HepG2 (cell line): ENCODE data around the gene SLC22A13. TPM values are rescaled to one million over a fixed set of nuclear protein-coding genes. Genes with fewer than 3 reads are reported as not detected.

Experiments
- ATAC-seq: fragments of 200-7000 bp; cut with Tn5 transposase; 3 replicates; pipeline ENCODE4 v1.9.1; 2020; ENCODE audit warnings: mild to moderate bottlenecking, moderate library complexity
- BruUV-seq: library from RNA; stranded (reverse); fragments of 400-500 nt; replicated peaks from 2 replicates; lab custom pipeline; 2021; lab: Mats Ljungman, UMichigan
- CTCF ChIA-PET: fragments of 300-600 bp; formaldehyde crosslinking; extraction: SDS; loops from one replicate; lab custom pipeline; 2021; ENCODE audit warnings: low total read pairs, inconsistent platforms, low intra/inter-chr PET ratio; lab: Yijun Ruan, JAX
- POLR2A ChIA-PET: fragments of 350-600 bp; sonication (Branson Sonifier 250); formaldehyde crosslinking; loops from one replicate; lab custom pipeline; 2020; ENCODE audit warnings: antibody characterized with exemption, inconsistent platforms; lab: Yijun Ruan, JAX
- DNase-seq: peaks from one replicate; pipeline ENCODE4 v3.0.0-alpha.2; 2015; ENCODE audit warnings: low spot score
- FAIRE-seq: peaks from 3 replicates; lab custom pipeline; 2011; peaks lifted over from hg19 to GRCh38; lab: Jason Lieb, UNC
- H2AFZ ChIP-seq: one replicate; pipeline ENCODE4 v1.6.1; 2011; ENCODE audit warnings: low read length, inconsistent platforms
- H3K27ac ChIP-seq: fragments of 300-600 bp; 3 replicates; pipeline ENCODE4 v1.8.0; 2011; ENCODE audit warnings: mixed run types, mild to moderate bottlenecking, mixed read lengths, low read length, inconsistent platforms; ENCODE audit not compliant: insufficient read depth; ENCODE audit errors: extremely low read length
- H3K27me3 ChIP-seq, 2 experiments: fragments of 200-600 bp in 1 of 2; 2 replicates in 1 of 2; 3 replicates in 1 of 2; pipeline versions ENCODE4 v1.6.0 to v1.8.0; 2011; ENCODE audit warnings: low read length in 2 of 2, mild to moderate bottlenecking in 2 of 2, moderate library complexity in 2 of 2, inconsistent platforms in 1 of 2; ENCODE audit not compliant: insufficient read depth in 2 of 2, control insufficient read depth in 1 of 2
- H3K36me3 ChIP-seq, 2 experiments: fragments of 200-600 bp in 1 of 2; replicated peaks in 1 of 2; 2 replicates in 1 of 2; 3 replicates in 1 of 2; pipeline versions ENCODE4 v1.5.1 to v1.8.0; 2011; ENCODE audit warnings: low read length in 2 of 2, inconsistent platforms in 1 of 2; ENCODE audit not compliant: insufficient read depth in 2 of 2, control insufficient read depth in 1 of 2
- H3K4me1 ChIP-seq: 2 replicates; pipeline ENCODE4 v1.5.1; 2012; ENCODE audit warnings: low read length, inconsistent platforms; ENCODE audit not compliant: insufficient read depth
- H3K4me2 ChIP-seq: 2 replicates; pipeline ENCODE4 v1.6.0; 2011; ENCODE audit warnings: low read depth, low read length, inconsistent platforms
- H3K4me3 ChIP-seq, 3 experiments: fragments of 200-600 bp in 1 of 3; sonication (generic), shearing (Covaris generic) in 1 of 3; replicated peaks in 1 of 3; 2 replicates each; pipeline ENCODE4 v1.5.1; 2011 to 2016; ENCODE audit warnings: low read length in 3 of 3, inconsistent platforms in 2 of 3, low read depth in 2 of 3, mild to moderate bottlenecking in 2 of 3, control low read depth in 1 of 3, mixed read lengths in 1 of 3; ENCODE audit not compliant: insufficient read depth in 1 of 3
- H3K79me2 ChIP-seq: one replicate; pipeline ENCODE4 v1.6.1; 2011; ENCODE audit warnings: low read length, inconsistent platforms; ENCODE audit not compliant: insufficient read depth
- H3K9ac ChIP-seq: 2 replicates; pipeline ENCODE4 v1.6.0; 2011; ENCODE audit warnings: mild to moderate bottlenecking, low read depth, low read length, inconsistent platforms; ENCODE audit not compliant: insufficient read depth
- H3K9me3 ChIP-seq: 2 replicates; pipeline ENCODE4 v1.5.1; 2012; ENCODE audit warnings: mild to moderate bottlenecking, low read length
- H4K20me1 ChIP-seq: 2 replicates; pipeline ENCODE4 v1.6.0; 2011; ENCODE audit warnings: inconsistent platforms, mild to moderate bottlenecking, low read length, moderate library complexity; ENCODE audit not compliant: insufficient read depth
- ASH2L ChIP-seq: fragments of 300-600, 200-600 bp; sonication (generic); IDR thresholded peaks from 2 replicates; pipeline ENCODE4 v1.7.0; 2017; ENCODE audit warnings: low read depth, mild to moderate bottlenecking, moderate library complexity, mixed read lengths, low read length; ENCODE audit not compliant: insufficient read length
- MTF1 ChIP-seq: sonication (generic); formaldehyde crosslinking; IDR thresholded peaks from 2 replicates; pipeline ENCODE4 v1.5.0; 2020; ENCODE audit warnings: missing genetic modification reagents
- NFE2L1 ChIP-seq: sonication (generic); formaldehyde crosslinking; IDR thresholded peaks from 2 replicates; pipeline ENCODE4 v1.4.0; 2020; ENCODE audit warnings: missing genetic modification reagents, mild to moderate bottlenecking, borderline replicate concordance
- ZFP36 ChIP-seq: fragments of 150-350 bp; IDR thresholded peaks from 2 replicates; pipeline ENCODE4 v1.6.1; 2018; ENCODE audit warnings: borderline replicate concordance, low read length, low read depth; ENCODE audit not compliant: partially characterized antibody
- ZNF138 ChIP-seq: sonication (generic); formaldehyde crosslinking; IDR thresholded peaks from 2 replicates; pipeline ENCODE4 v1.5.0; 2020; ENCODE audit warnings: mild to moderate bottlenecking, low read depth, missing genetic modification reagents
- ZNF331 ChIP-seq: sonication (generic); formaldehyde crosslinking; IDR thresholded peaks from 2 replicates; pipeline ENCODE4 v1.4.0; 2020; ENCODE audit warnings: missing genetic modification reagents
- ZNF562 ChIP-seq: sonication (generic); formaldehyde crosslinking; IDR thresholded peaks from 2 replicates; pipeline ENCODE4 v1.8.0; 2022; ENCODE audit warnings: missing genetic modification reagents, borderline replicate concordance
- ZNF781 ChIP-seq: sonication (generic); formaldehyde crosslinking; IDR thresholded peaks from 2 replicates; pipeline ENCODE4 v1.5.1; 2020; ENCODE audit warnings: borderline replicate concordance, mild to moderate bottlenecking, missing genetic modification reagents; ENCODE audit errors: not compliant biosample characterization
- ZSCAN30 ChIP-seq: sonication (generic); formaldehyde crosslinking; IDR thresholded peaks from 2 replicates; pipeline ENCODE4 v1.5.0; 2020; ENCODE audit warnings: mild to moderate bottlenecking, missing genetic modification reagents
- WGBS: methylation state at CpG from one replicate; pipeline ENCODE4 v1.1.6; 2017; ENCODE audit warnings: low lambda C conversion rate; 5-methylcytosine and 5-hydroxymethylcytosine counted together
- in situ Hi-C: cut with HindIII; loops from 2 replicates; pipeline ENCODE4 v1.10.0; 2017; ENCODE audit warnings: low pct_unique_long_range_greater_than_20kb; ENCODE audit not compliant: extremely low pct_ligation_motif_present
- intact Hi-C: fragments of 100-400 bp; cut with micrococcal nuclease; formaldehyde crosslinking; loops from one replicate; pipeline ENCODE4 v1.10.0; 2022; ENCODE audit not compliant: unreplicated experiment
- polyA plus RNA-seq, 8 experiments: library from polyadenylated mRNA; depleted of rRNA in 3 of 8; stranded (reverse) in 7 of 8; unstranded in 1 of 8; fragments of >200 nt; fragmentation: Illumina TruSeq in 4 of 8; extraction: Trizol in 4 of 8; gene quantifications; 2 replicates each; pipeline versions ENCODE4 v1.2.1 to v1.2.3, GENCODE V29; 2011 to 2016; ENCODE audit warnings: low read depth in 4 of 8, missing spikeins in 1 of 8, mixed read lengths in 1 of 8; ENCODE audit not compliant: insufficient read depth in 1 of 8
- total RNA-seq, 5 experiments: library from RNA; depleted of rRNA; stranded (reverse); fragments of >200 nt; fragmentation: Illumina TruSeq; extraction: Trizol; gene quantifications; 2 replicates each; pipeline ENCODE4 v1.2.3, GENCODE V29; 2016; ENCODE audit warnings: low read depth in 1 of 5
- TF ChIP-seq, protein P1 (sequence below): sonication (generic); formaldehyde crosslinking; IDR thresholded peaks from 2 replicates; pipeline ENCODE4 v1.4.0; 2020; ENCODE audit warnings: missing genetic modification reagents

SLC22A13 gene
- total and polyA plus RNA-seq, 2 of the 13 experiments (the other 11 are each of a cell fraction or from before 2014, with no cell fraction given), result 0.20 TPM; not detected in 1

- no peaks in the 10 kb centered on the region for H4K20me1 ChIP-seq
- H2AFZ ChIP-seq, result no peak overlapping the region
- H3K36me3 ChIP-seq, result no peaks in the 10 kb centered on the region
- no TSS peak for BruUV-seq
- DNase-seq (no peak), FAIRE-seq (no peak), ATAC-seq (no peak)
- in situ Hi-C loops, result no loop called here
- TF ChIP-seq ZNF781 (CRISPR knock-in tag) (no peak), ZSCAN30 (CRISPR knock-in tag) (no peak), ZNF331 (CRISPR knock-in tag) (no peak), ASH2L (no peak), MTF1 (CRISPR knock-in tag) (no peak), ZFP36 (no peak), ZNF138 (no peak), NFE2L1 (CRISPR knock-in tag) (no peak), ZNF562 (CRISPR knock-in tag) (no peak)
- TF ChIP-seq, protein P1, sequence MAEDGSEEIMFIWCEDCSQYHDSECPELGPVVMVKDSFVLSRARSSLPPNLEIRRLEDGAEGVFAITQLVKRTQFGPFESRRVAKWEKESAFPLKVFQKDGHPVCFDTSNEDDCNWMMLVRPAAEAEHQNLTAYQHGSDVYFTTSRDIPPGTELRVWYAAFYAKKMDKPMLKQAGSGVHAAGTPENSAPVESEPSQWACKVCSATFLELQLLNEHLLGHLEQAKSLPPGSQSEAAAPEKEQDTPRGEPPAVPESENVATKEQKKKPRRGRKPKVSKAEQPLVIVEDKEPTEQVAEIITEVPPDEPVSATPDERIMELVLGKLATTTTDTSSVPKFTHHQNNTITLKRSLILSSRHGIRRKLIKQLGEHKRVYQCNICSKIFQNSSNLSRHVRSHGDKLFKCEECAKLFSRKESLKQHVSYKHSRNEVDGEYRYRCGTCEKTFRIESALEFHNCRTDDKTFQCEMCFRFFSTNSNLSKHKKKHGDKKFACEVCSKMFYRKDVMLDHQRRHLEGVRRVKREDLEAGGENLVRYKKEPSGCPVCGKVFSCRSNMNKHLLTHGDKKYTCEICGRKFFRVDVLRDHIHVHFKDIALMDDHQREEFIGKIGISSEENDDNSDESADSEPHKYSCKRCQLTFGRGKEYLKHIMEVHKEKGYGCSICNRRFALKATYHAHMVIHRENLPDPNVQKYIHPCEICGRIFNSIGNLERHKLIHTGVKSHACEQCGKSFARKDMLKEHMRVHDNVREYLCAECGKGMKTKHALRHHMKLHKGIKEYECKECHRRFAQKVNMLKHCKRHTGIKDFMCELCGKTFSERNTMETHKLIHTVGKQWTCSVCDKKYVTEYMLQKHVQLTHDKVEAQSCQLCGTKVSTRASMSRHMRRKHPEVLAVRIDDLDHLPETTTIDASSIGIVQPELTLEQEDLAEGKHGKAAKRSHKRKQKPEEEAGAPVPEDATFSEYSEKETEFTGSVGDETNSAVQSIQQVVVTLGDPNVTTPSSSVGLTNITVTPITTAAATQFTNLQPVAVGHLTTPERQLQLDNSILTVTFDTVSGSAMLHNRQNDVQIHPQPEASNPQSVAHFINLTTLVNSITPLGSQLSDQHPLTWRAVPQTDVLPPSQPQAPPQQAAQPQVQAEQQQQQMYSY (CRISPR knock-in tag), result no peak
- 85% methylated on average over 2 of the region's 2 CpGs for WGBS
- H3K4me2 ChIP-seq, result no peak overlapping the region
- H3K4me3 ChIP-seq, result no peak overlapping the region
- no peaks in the 10 kb centered on the region for H3K27me3 ChIP-seq
- no peak overlapping the region for H3K9ac ChIP-seq
- CTCF ChIA-PET, result no interaction called here
- H3K79me2 ChIP-seq, result no peaks in the 10 kb centered on the region
- H3K4me1 ChIP-seq, result peaks cover 23% of the 10 kb centered on the region
- no peak overlapping the region for H3K27ac ChIP-seq
- POLR2A ChIA-PET, result no interaction called here
- intact Hi-C loops, result no loop called here
- H3K9me3 ChIP-seq, result no peaks in the 10 kb centered on the region
These were observed 5.1 kb upstream of the SLC22A13 start for GRCh38 chr3:38260474-38260873.
